ENCODE data around the gene CD2. TPM values are rescaled to one million over a fixed set of nuclear protein-coding genes. Genes with fewer than 3 reads are reported as not detected.
"Not testable (repeated sequence)": the region's sequence is repeated elsewhere in the genome, so short reads cannot be mapped to it uniquely, and the experiment has no call there.

The CD2 gene
- total and polyA plus RNA-seq, 2 donors from 2014 or later: 0.97 to 12.1 TPM

DNA sequence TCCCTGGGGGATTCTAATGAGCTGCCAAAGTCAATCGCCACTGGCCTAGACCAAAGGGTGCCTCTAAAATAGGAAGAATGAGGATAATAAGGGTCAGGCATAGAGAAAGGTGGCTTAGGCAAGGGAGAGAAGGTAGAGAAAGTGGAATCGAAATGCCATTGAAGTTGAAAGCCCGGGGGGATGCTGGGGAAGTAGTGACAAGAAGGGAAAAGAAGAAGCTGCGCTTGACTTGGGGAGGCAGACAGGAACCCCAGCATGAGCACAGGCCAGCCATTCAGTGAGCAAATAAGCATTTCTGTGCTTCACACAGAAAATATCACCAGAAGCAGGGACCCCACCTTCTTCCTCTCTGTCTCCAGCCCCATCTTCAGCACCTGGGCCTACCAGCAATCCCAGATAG, 1.5 kb downstream of the CD2 start:
- Histone ChIP-seq H3K27ac (ENCODE audit: low read depth in 2 of 2, low read length in 2 of 2) (no peak overlapping the region), H3K4me3 (ENCODE audit: low read length in 3 of 3) (no peak overlapping the region), H3K36me3 (ENCODE audit: control insufficient read depth in 2 of 3, insufficient read depth in 3 of 3, low read length in 3 of 3) (no peaks in the 10 kb centered on the region), H3K4me1 (ENCODE audit: control insufficient read depth in 2 of 3, insufficient read depth in 2 of 3, low read depth in 1 of 3, low read length in 3 of 3) (no peaks in the 10 kb centered on the region), H3K9ac (ENCODE audit: low read length in 3 of 3) (no peak overlapping the region), H3K27me3 (ENCODE audit: control insufficient read depth, insufficient read depth, low read length) (no peaks in the 10 kb centered on the region), H3K9me3 (ENCODE audit: control insufficient read depth in 2 of 3, insufficient read depth in 1 of 3, low read length in 3 of 3) (no peaks in the 10 kb centered on the region)
- no peak for FAIRE-seq
- intact Hi-C loops (cut with DNase I): no loop called here
- TF ChIP-seq, protein P1, sequence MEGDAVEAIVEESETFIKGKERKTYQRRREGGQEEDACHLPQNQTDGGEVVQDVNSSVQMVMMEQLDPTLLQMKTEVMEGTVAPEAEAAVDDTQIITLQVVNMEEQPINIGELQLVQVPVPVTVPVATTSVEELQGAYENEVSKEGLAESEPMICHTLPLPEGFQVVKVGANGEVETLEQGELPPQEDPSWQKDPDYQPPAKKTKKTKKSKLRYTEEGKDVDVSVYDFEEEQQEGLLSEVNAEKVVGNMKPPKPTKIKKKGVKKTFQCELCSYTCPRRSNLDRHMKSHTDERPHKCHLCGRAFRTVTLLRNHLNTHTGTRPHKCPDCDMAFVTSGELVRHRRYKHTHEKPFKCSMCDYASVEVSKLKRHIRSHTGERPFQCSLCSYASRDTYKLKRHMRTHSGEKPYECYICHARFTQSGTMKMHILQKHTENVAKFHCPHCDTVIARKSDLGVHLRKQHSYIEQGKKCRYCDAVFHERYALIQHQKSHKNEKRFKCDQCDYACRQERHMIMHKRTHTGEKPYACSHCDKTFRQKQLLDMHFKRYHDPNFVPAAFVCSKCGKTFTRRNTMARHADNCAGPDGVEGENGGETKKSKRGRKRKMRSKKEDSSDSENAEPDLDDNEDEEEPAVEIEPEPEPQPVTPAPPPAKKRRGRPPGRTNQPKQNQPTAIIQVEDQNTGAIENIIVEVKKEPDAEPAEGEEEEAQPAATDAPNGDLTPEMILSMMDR (IDR thresholded peaks at IDR 0.05; ENCODE audit: borderline replicate concordance, extremely low read depth, insufficient read depth): no peak
- no peak for DNase-seq

GRCh38 chr1:116756092-116756491, 1.9 kb downstream of the CD2 start:
- H3K4me3 ChIP-seq (ENCODE audit: low read length in 3 of 3); H3K27me3 ChIP-seq (ENCODE audit: control insufficient read depth, insufficient read depth, low read length); intact Hi-C loops (cut with DNase I); DNase-seq; H3K9ac ChIP-seq (ENCODE audit: low read length in 3 of 3); H3K36me3 ChIP-seq (ENCODE audit: control insufficient read depth in 2 of 3, insufficient read depth in 3 of 3, low read length in 3 of 3); FAIRE-seq; H3K27ac ChIP-seq (ENCODE audit: low read depth in 2 of 2, low read length in 2 of 2); H3K4me1 ChIP-seq (ENCODE audit: control insufficient read depth in 2 of 3, insufficient read depth in 2 of 3, low read depth in 1 of 3, low read length in 3 of 3); H3K9me3 ChIP-seq (ENCODE audit: control insufficient read depth in 2 of 3, insufficient read depth in 1 of 3, low read length in 3 of 3): not testable (repeated sequence)

GRCh38 chr1:116758456-116758815, 4.2 kb downstream of the CD2 start:
- H3K9ac ChIP-seq (ENCODE audit: low read length in 3 of 3); intact Hi-C loops (cut with DNase I); H3K27me3 ChIP-seq (ENCODE audit: control insufficient read depth, insufficient read depth, low read length); H3K4me3 ChIP-seq (ENCODE audit: low read length in 3 of 3); H3K9me3 ChIP-seq (ENCODE audit: control insufficient read depth in 2 of 3, insufficient read depth in 1 of 3, low read length in 3 of 3); FAIRE-seq; H3K4me1 ChIP-seq (ENCODE audit: control insufficient read depth in 2 of 3, insufficient read depth in 2 of 3, low read depth in 1 of 3, low read length in 3 of 3); H3K27ac ChIP-seq (ENCODE audit: low read depth in 2 of 2, low read length in 2 of 2); DNase-seq; H3K36me3 ChIP-seq (ENCODE audit: control insufficient read depth in 2 of 3, insufficient read depth in 3 of 3, low read length in 3 of 3): not testable (repeated sequence)

DNA sequence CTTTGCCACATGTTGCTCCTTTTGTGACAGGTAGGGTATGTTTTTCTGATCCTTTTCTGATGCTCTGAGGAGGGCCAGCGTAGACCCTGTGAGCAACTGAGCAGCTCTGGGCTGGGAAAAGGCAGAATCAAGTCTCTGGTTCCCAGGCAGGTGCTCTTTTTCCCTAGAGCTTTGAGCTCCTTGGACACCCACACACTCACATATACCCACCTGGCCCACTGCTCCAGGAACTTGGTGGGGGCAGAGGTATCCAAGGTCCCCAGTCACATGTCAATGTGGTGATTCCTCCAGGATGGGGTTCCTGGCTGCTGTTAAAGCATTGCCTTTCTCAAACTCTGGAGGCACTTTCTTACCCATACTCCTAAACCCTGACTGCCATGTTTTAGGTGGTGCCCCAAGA, 5.4 kb downstream of the CD2 start:
- no peaks in the 10 kb centered on the region for H3K36me3 ChIP-seq (ENCODE audit: control insufficient read depth in 2 of 3, insufficient read depth in 3 of 3, low read length in 3 of 3)
- peaks cover 0 to 6% (median 0%) of the 10 kb centered on the region in 3 donors for H3K9me3 ChIP-seq (ENCODE audit: control insufficient read depth in 2 of 3, insufficient read depth in 1 of 3, low read length in 3 of 3)
- no peak overlapping the region for H3K4me3 ChIP-seq (ENCODE audit: low read length in 3 of 3)
- no peaks in the 10 kb centered on the region for H3K4me1 ChIP-seq (ENCODE audit: control insufficient read depth in 2 of 3, insufficient read depth in 2 of 3, low read depth in 1 of 3, low read length in 3 of 3)
- TF ChIP-seq, protein P1 (IDR thresholded peaks at IDR 0.05; ENCODE audit: borderline replicate concordance, extremely low read depth, insufficient read depth): no peak
- H3K27ac ChIP-seq (ENCODE audit: low read depth in 2 of 2, low read length in 2 of 2): no peak overlapping the region
- no peak for DNase-seq
- no peaks in the 10 kb centered on the region for H3K27me3 ChIP-seq (ENCODE audit: control insufficient read depth, insufficient read depth, low read length)
- intact Hi-C loops (cut with DNase I): no loop called here
- no peak for FAIRE-seq
- H3K9ac ChIP-seq (ENCODE audit: low read length in 3 of 3): no peak overlapping the region

DNA sequence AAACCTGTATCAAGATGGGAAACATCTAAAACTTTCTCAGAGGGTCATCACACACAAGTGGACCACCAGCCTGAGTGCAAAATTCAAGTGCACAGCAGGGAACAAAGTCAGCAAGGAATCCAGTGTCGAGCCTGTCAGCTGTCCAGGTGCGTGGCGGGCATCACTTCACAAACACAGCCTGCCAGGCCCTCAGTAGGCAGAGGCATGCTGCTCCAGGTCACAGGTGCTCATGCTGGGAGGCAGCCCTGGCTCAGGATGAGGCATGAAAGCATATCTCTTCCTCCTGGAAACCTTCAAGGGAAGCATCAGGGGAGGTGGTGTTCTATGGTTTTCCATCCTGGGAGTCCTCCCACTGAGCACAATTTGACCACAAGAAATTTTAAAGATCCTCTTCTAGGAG, 6.3 kb downstream of the CD2 start:
- intact Hi-C loops (cut with DNase I): no loop called here
- Histone ChIP-seq H3K27ac (ENCODE audit: low read depth in 2 of 2, low read length in 2 of 2) (no peak overlapping the region), H3K9me3 (ENCODE audit: control insufficient read depth in 2 of 3, insufficient read depth in 1 of 3, low read length in 3 of 3) (peaks cover 0 to 6% (median 0%) of the 10 kb centered on the region in 3 donors), H3K4me1 (ENCODE audit: control insufficient read depth in 2 of 3, insufficient read depth in 2 of 3, low read depth in 1 of 3, low read length in 3 of 3) (no peaks in the 10 kb centered on the region), H3K9ac (ENCODE audit: low read length in 3 of 3) (no peak overlapping the region), H3K36me3 (ENCODE audit: control insufficient read depth in 2 of 3, insufficient read depth in 3 of 3, low read length in 3 of 3) (no peaks in the 10 kb centered on the region), H3K27me3 (ENCODE audit: control insufficient read depth, insufficient read depth, low read length) (no peaks in the 10 kb centered on the region), H3K4me3 (ENCODE audit: low read length in 3 of 3) (no peak overlapping the region)
- DNase-seq (no peak), FAIRE-seq (no peak)
- TF ChIP-seq, protein P1 (IDR thresholded peaks at IDR 0.05; ENCODE audit: borderline replicate concordance, extremely low read depth, insufficient read depth): no peak
